DND-41 (cell line): ENCODE measurements around the gene VLDLR.

Experiments
- CTCF ChIP-seq: IDR thresholded peaks from 2 replicates; pipeline ENCODE4 v1.5.1; 2012; ENCODE audit warnings: borderline replicate concordance, low read length, moderate library complexity, mild to moderate bottlenecking; ENCODE audit not compliant: poor library complexity, severe bottlenecking; ENCODE audit errors: extremely low read depth
- EZH2 ChIP-seq: IDR thresholded peaks from 3 replicates; pipeline ENCODE4 v1.6.1; 2012; ENCODE audit warnings: borderline replicate concordance, low read depth, mild to moderate bottlenecking, moderate library complexity, low read length, inconsistent platforms; ENCODE audit not compliant: severe bottlenecking

GRCh38 chr9:2624051-2624682, 2.6 kb downstream of the VLDLR start:
- TF ChIP-seq CTCF (no peak), EZH2 (no peak)
